GM21825 (cell line): ENCODE data around the gene MAML2.
"Not testable (repeated sequence)": the region's sequence is repeated elsewhere in the genome, so short reads cannot be mapped to it uniquely, and the experiment has no call there.

Experiments
- ATAC-seq: cut with Tn5 transposase; IDR thresholded peaks from one replicate; pipeline ENCODE4 v1.9.1; 2021; ENCODE audit warnings: mild to moderate bottlenecking, moderate library complexity; ENCODE audit not compliant: unreplicated experiment

MAML2 gene

GRCh38 chr11:96193745-96194443 is 149.1 kb downstream of the MAML2 start:
- no peak for ATAC-seq

- no peak for ATAC-seq
Observed at GRCh38 chr11:96191752-96192151, 151.2 kb downstream of the MAML2 start.

GRCh38 chr11:96189351-96189750 is 153.6 kb downstream of the MAML2 start:
- peak; percentile 28 for ATAC-seq

GRCh38 chr11:96188243-96189006 is 154.6 kb downstream of the MAML2 start:
- peak; percentile 49 for ATAC-seq

- no peak for ATAC-seq
Observed at GRCh38 chr11:96187822-96188221, 155.2 kb downstream of the MAML2 start.

GRCh38 chr11:96186806-96187205 is 156.2 kb downstream of the MAML2 start:
- no peak for ATAC-seq

GRCh38 chr11:96185220-96185768 is 157.7 kb downstream of the MAML2 start:
- ATAC-seq, result peak; percentile 64

GRCh38 chr11:96180937-96181336 is 162.1 kb downstream of the MAML2 start:
- not testable (repeated sequence) for ATAC-seq

- no peak for ATAC-seq
Observed at GRCh38 chr11:96180341-96180740, 162.7 kb downstream of the MAML2 start.

- ATAC-seq, result no peak
Observed at GRCh38 chr11:96179905-96180304, 163.1 kb downstream of the MAML2 start.

- no peak for ATAC-seq
Observed at GRCh38 chr11:96178887-96179279, 164.1 kb downstream of the MAML2 start.

GRCh38 chr11:96178049-96178886 is 164.7 kb downstream of the MAML2 start:
- no peak for ATAC-seq

- no peak for ATAC-seq
Observed at GRCh38 chr11:96177146-96177545, 165.8 kb downstream of the MAML2 start.

- no peak for ATAC-seq
Observed at GRCh38 chr11:96173906-96174305, 169.1 kb downstream of the MAML2 start.

- no peak for ATAC-seq
Observed at GRCh38 chr11:96173422-96173821, 169.6 kb downstream of the MAML2 start.

- ATAC-seq, result no peak
Observed at GRCh38 chr11:96172604-96173003, 170.4 kb downstream of the MAML2 start.

GRCh38 chr11:96169250-96169649 is 173.7 kb downstream of the MAML2 start:
- ATAC-seq, result no peak

- ATAC-seq, result no peak
Observed at GRCh38 chr11:96168623-96169022, 174.4 kb downstream of the MAML2 start.

- no peak for ATAC-seq
Observed at GRCh38 chr11:96167787-96168186, 175.2 kb downstream of the MAML2 start.

GRCh38 chr11:96167203-96167758 is 175.7 kb downstream of the MAML2 start:
- ATAC-seq, result no peak
